Loucy (cell line): ENCODE results near the gene MTPN.

Source experiments
- EZH2phosphoT487 ChIP-seq: fragments of 200-600 bp; IDR thresholded peaks from 2 replicates; pipeline ENCODE4 v1.6.1; 2018; ENCODE audit warnings: antibody characterized with exemption, mild to moderate bottlenecking, moderate library complexity, borderline replicate concordance
- TF ChIP-seq, protein P1 (sequence below): fragments of 200-600 bp; sonication (generic); conservative IDR thresholded peaks from 2 replicates; pipeline ENCODE4 v1.5.1; 2014; ENCODE audit warnings: mild to moderate bottlenecking, antibody characterized with exemption, low read length

DNA sequence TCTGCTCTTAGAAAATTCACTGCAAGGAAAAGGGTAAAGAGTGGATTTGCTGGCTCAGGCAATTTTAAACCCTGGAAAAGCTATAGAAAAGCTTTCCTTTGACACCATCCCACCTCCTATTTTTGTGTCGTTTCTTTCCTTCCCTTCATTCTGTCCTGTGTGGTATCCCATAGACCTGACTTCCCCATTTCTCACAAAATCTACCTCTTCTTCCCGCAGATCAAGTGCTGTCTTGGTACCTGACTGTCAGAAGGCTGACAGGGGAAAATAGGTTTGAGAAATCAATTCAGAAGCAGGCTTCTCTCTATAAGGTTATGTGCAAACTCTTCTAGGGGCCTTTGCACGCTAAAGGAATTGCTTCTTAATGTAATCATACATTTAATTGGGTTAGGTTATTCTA lies 98.9 kb downstream of the MTPN start:
- TF ChIP-seq, protein P1, sequence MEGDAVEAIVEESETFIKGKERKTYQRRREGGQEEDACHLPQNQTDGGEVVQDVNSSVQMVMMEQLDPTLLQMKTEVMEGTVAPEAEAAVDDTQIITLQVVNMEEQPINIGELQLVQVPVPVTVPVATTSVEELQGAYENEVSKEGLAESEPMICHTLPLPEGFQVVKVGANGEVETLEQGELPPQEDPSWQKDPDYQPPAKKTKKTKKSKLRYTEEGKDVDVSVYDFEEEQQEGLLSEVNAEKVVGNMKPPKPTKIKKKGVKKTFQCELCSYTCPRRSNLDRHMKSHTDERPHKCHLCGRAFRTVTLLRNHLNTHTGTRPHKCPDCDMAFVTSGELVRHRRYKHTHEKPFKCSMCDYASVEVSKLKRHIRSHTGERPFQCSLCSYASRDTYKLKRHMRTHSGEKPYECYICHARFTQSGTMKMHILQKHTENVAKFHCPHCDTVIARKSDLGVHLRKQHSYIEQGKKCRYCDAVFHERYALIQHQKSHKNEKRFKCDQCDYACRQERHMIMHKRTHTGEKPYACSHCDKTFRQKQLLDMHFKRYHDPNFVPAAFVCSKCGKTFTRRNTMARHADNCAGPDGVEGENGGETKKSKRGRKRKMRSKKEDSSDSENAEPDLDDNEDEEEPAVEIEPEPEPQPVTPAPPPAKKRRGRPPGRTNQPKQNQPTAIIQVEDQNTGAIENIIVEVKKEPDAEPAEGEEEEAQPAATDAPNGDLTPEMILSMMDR: no peak
- no peak for TF ChIP-seq EZH2phosphoT487
